H9 (cell line): ENCODE data around the gene SCN5A. TPM values are rescaled to one million over a fixed set of nuclear protein-coding genes. Genes with fewer than 3 reads are reported as not detected.

ENCODE experiments used
- DNase-seq: peaks from one replicate; pipeline ENCODE4 v3.0.0-alpha.2; 2017
- H2AFZ ChIP-seq: one replicate; pipeline ENCODE4 v1.6.1; 2013; ENCODE audit warnings: mild to moderate bottlenecking, low read length, control low read depth, moderate library complexity
- H2AK5ac ChIP-seq: 2 replicates; pipeline ENCODE4 v1.6.1; 2013; ENCODE audit warnings: low read length, control low read depth, mixed read lengths; ENCODE audit not compliant: insufficient read length
- H2BK120ac ChIP-seq: one replicate; pipeline ENCODE4 v1.6.1; 2013; ENCODE audit warnings: low read depth, mild to moderate bottlenecking, low read length, control low read depth, inconsistent platforms; ENCODE audit not compliant: poor library complexity, severe bottlenecking
- H2BK12ac ChIP-seq: 2 replicates; pipeline ENCODE4 v1.6.1; 2013; ENCODE audit warnings: low read length, control low read depth, mixed read lengths, low read depth; ENCODE audit not compliant: insufficient read length
- H2BK15ac ChIP-seq: 2 replicates; pipeline ENCODE4 v1.6.1; 2013; ENCODE audit warnings: low read depth, low read length, control low read depth
- H2BK20ac ChIP-seq: one replicate; pipeline ENCODE4 v1.6.1; 2013; ENCODE audit warnings: low read depth, mild to moderate bottlenecking, low read length, control low read depth, inconsistent platforms; ENCODE audit not compliant: poor library complexity, severe bottlenecking
- H2BK5ac ChIP-seq: 2 replicates; pipeline ENCODE4 v1.6.1; 2013; ENCODE audit warnings: low read length, control low read depth, mixed read lengths; ENCODE audit not compliant: insufficient read length
- H3K14ac ChIP-seq: 2 replicates; pipeline ENCODE4 v1.6.1; 2013; ENCODE audit warnings: low read length, control low read depth; ENCODE audit not compliant: insufficient read depth
- H3K18ac ChIP-seq: 2 replicates; pipeline ENCODE4 v1.6.1; 2013; ENCODE audit warnings: low read depth, mild to moderate bottlenecking, mixed read lengths, low read length, control low read depth; ENCODE audit not compliant: insufficient read length
- H3K23ac ChIP-seq: 2 replicates; pipeline ENCODE4 v1.6.1; 2013; ENCODE audit warnings: low read length, control low read depth, mixed read lengths, low read depth; ENCODE audit not compliant: insufficient read length
- H3K23me2 ChIP-seq: 2 replicates; pipeline ENCODE4 v1.6.1; 2013; ENCODE audit warnings: low read depth, mild to moderate bottlenecking, mixed read lengths, low read length, control low read depth; ENCODE audit not compliant: insufficient read length, poor library complexity, severe bottlenecking
- H3K27ac ChIP-seq: 2 replicates; pipeline ENCODE4 v1.5.1; 2013; ENCODE audit warnings: low read length, control low read depth, mixed read lengths, low read depth; ENCODE audit not compliant: insufficient read length
- H3K27me3 ChIP-seq: 2 replicates; pipeline ENCODE4 v1.6.1; 2013; ENCODE audit warnings: low read length, control low read depth, inconsistent platforms; ENCODE audit not compliant: insufficient read depth
- H3K4ac ChIP-seq: 2 replicates; pipeline ENCODE4 v1.6.1; 2013; ENCODE audit warnings: low read depth, mild to moderate bottlenecking, control low read depth, inconsistent platforms, low read length, moderate library complexity
- H3K4me1 ChIP-seq: 2 replicates; pipeline ENCODE4 v1.6.1; 2013; ENCODE audit warnings: low read length, control low read depth, inconsistent platforms; ENCODE audit not compliant: insufficient read depth
- H3K4me2 ChIP-seq: 2 replicates; pipeline ENCODE4 v1.6.1; 2013; ENCODE audit warnings: low read length, control low read depth, mixed read lengths; ENCODE audit not compliant: insufficient read length, insufficient read depth
- H3K56ac ChIP-seq: 2 replicates; pipeline ENCODE4 v1.6.1; 2013; ENCODE audit warnings: low read depth, mild to moderate bottlenecking, mixed read lengths, low read length, control low read depth; ENCODE audit not compliant: insufficient read length
- H3K79me1 ChIP-seq: 2 replicates; pipeline ENCODE4 v1.6.1; 2013; ENCODE audit warnings: low read depth, mild to moderate bottlenecking, moderate library complexity, low read length, control low read depth, inconsistent platforms; ENCODE audit not compliant: insufficient read depth, poor library complexity, severe bottlenecking
- H3K79me2 ChIP-seq: 2 replicates; pipeline ENCODE4 v1.6.1; 2013; ENCODE audit warnings: low read length, control low read depth, inconsistent platforms; ENCODE audit not compliant: insufficient read depth
- H3K9ac ChIP-seq: 2 replicates; pipeline ENCODE4 v1.6.1; 2013; ENCODE audit warnings: low read length, control low read depth, mixed read lengths; ENCODE audit not compliant: insufficient read length; ENCODE audit errors: extremely low read depth
- H3K9me3 ChIP-seq: one replicate; pipeline ENCODE4 v1.6.1; 2013; ENCODE audit warnings: low read depth, low read length, inconsistent platforms; ENCODE audit not compliant: control insufficient read depth
- H3T11ph ChIP-seq: one replicate; pipeline ENCODE4 v1.6.1; 2013; ENCODE audit warnings: mild to moderate bottlenecking, low read length, control low read depth, inconsistent platforms
- H4K20me1 ChIP-seq: one replicate; pipeline ENCODE4 v1.6.1; 2013; ENCODE audit not compliant: control insufficient read depth, insufficient read length, insufficient read depth
- H4K5ac ChIP-seq: 2 replicates; pipeline ENCODE4 v1.6.1; 2013; ENCODE audit warnings: low read depth, mild to moderate bottlenecking, mixed read lengths, low read length, control low read depth; ENCODE audit not compliant: insufficient read length
- H4K8ac ChIP-seq: replicated peaks from 2 replicates; pipeline ENCODE4 v1.6.1; 2013; ENCODE audit warnings: low read length, control low read depth, mixed read lengths, low read depth; ENCODE audit not compliant: insufficient read length
- H4K91ac ChIP-seq: 2 replicates; pipeline ENCODE4 v1.6.1; 2013; ENCODE audit warnings: low read depth, mild to moderate bottlenecking, moderate library complexity, mixed read lengths, low read length, control low read depth; ENCODE audit not compliant: insufficient read length
- H3K27ac Mint-ChIP-seq, 3 experiments: 2 replicates in 2 of 3; 3 replicates in 1 of 3; pipeline ENCODE4 v1.8.0; 2020 to 2021; ENCODE audit warnings: mixed read lengths in 3 of 3, mild to moderate bottlenecking in 1 of 3, moderate library complexity in 1 of 3
- H3K27me3 Mint-ChIP-seq: 2 replicates; pipeline ENCODE4 v1.8.0; 2021; ENCODE audit warnings: low read depth, mild to moderate bottlenecking, moderate library complexity, mixed read lengths
- H3K36me3 Mint-ChIP-seq, 3 experiments: 2 replicates in 2 of 3; 3 replicates in 1 of 3; pipeline ENCODE4 v1.8.0; 2020 to 2021; ENCODE audit warnings: low read depth in 3 of 3, mixed read lengths in 3 of 3; ENCODE audit not compliant: insufficient read depth in 1 of 3
- H3K4me1 Mint-ChIP-seq, 2 experiments: 2 replicates each; pipeline ENCODE4 v1.8.0; 2020; ENCODE audit warnings: mixed read lengths in 2 of 2
- H3K4me3 Mint-ChIP-seq, 2 experiments: 2 replicates in 1 of 2; 3 replicates in 1 of 2; pipeline ENCODE4 v1.8.0; 2020 to 2021; ENCODE audit warnings: mild to moderate bottlenecking in 2 of 2, mixed read lengths in 2 of 2, moderate library complexity in 1 of 2
- H3K9me3 Mint-ChIP-seq, 2 experiments: 2 replicates in 1 of 2; 3 replicates in 1 of 2; pipeline ENCODE4 v1.8.0; 2020; ENCODE audit warnings: mild to moderate bottlenecking in 2 of 2, mixed read lengths in 2 of 2, moderate library complexity in 1 of 2
- CTCF ChIP-seq: fragments of 200-600 bp; sonication (generic); conservative IDR thresholded peaks from 3 replicates; pipeline ENCODE4 v1.8.0; 2021; ENCODE audit warnings: antibody characterized with exemption, mild to moderate bottlenecking
- WGBS: extraction: QIAGEN DNeasy Blood & Tissue Kit; methylation state at CpG from one replicate; pipeline ENCODE4 v1.1.7; 2013; ENCODE audit warnings: missing lambda C conversion rate, low lambda C conversion rate, mixed read lengths; ENCODE audit not compliant: insufficient read length; ENCODE audit errors: extremely low coverage; 5-methylcytosine and 5-hydroxymethylcytosine counted together
- total RNA-seq: library from RNA; stranded (reverse); gene quantifications from 2 replicates; pipeline ENCODE4 v1.2.1, GENCODE V29; 2021

The SCN5A gene
- total RNA-seq, 1 experiment from 2014 or later = 6.5 TPM

GRCh38 chr3:38604246-38604645 lies 45.2 kb downstream of the SCN5A start:
- Histone ChIP-seq H4K20me1 (no peaks in the 10 kb centered on the region), H3K27me3 (no peaks in the 10 kb centered on the region), H3K56ac (no peak overlapping the region), H3K18ac (no peak overlapping the region), H4K8ac (no peak overlapping the region), H3K4me2 (no peak overlapping the region), H4K91ac (no peak overlapping the region), H3K9me3 (no peaks in the 10 kb centered on the region), H4K5ac (no peak overlapping the region), H3K79me2 (no peaks in the 10 kb centered on the region), H3K27ac (no peak overlapping the region), H3K79me1 (no peaks in the 10 kb centered on the region), H2BK120ac (no peak overlapping the region), H2AK5ac (no peak overlapping the region), H3K4me1 (no peaks in the 10 kb centered on the region), H3K23ac (no peak overlapping the region), H2BK15ac (no peak overlapping the region), H2BK5ac (no peak overlapping the region), H3K9ac (no peak overlapping the region), H3K14ac (no peak overlapping the region), H2BK12ac (no peak overlapping the region), H3T11ph (no peak overlapping the region), H2AFZ (no peak overlapping the region), H3K4ac (no peak overlapping the region), H2BK20ac (no peak overlapping the region), H3K23me2 (no peaks in the 10 kb centered on the region)
- Mint-ChIP-seq H3K4me3 (no peak overlapping the region; a peak in 1 of 5 replicates), H3K4me1 (peaks cover 12 to 22% of the 10 kb centered on the region in 2 experiments), H3K27ac (no peak overlapping the region), H3K27me3 (no peaks in the 10 kb centered on the region; the same call in 1 of the 2 replicates), H3K36me3 (peaks cover 10 to 14% (median 13%) of the 10 kb centered on the region in 3 experiments; a peak in 6 of 7 replicates), H3K9me3 (peaks cover 0 to 4% of the 10 kb centered on the region in 2 experiments; a peak in 4 of 5 replicates)
- WGBS = no CpG with 5 or more reads among the region's 6 CpGs
- DNase-seq = no peak
- TF ChIP-seq CTCF = no peak
